Panc1 (cell line): ENCODE results near the gene G0S2.

Experiments used
- CTCF ChIP-seq: fragments of 450-650 bp; IDR thresholded peaks from 2 replicates; pipeline ENCODE4 v1.5.1; 2017; ENCODE audit warnings: mild to moderate bottlenecking
- POLR2AphosphoS5 ChIP-seq: IDR thresholded peaks from 2 replicates; pipeline ENCODE4 v1.6.1; 2012; ENCODE audit warnings: mild to moderate bottlenecking, low read depth, low read length, moderate library complexity
- SIN3A ChIP-seq: IDR thresholded peaks from 2 replicates; pipeline ENCODE4 v1.6.1; 2012; ENCODE audit warnings: low read depth, mild to moderate bottlenecking, low read length, moderate library complexity, borderline replicate concordance; ENCODE audit not compliant: insufficient read depth
- TCF7L2 ChIP-seq: IDR thresholded peaks from 2 replicates; pipeline ENCODE4 v1.6.1; 2011; ENCODE audit warnings: mild to moderate bottlenecking, low read depth, low read length, inconsistent platforms
- TF ChIP-seq, protein P1 (sequence below), 2 experiments: IDR thresholded peaks; 2 replicates each; pipeline ENCODE4 v1.6.1; 2011 to 2012; ENCODE audit warnings: low read depth in 2 of 2, control low read depth in 1 of 2, low read length in 1 of 2, mild to moderate bottlenecking in 1 of 2, moderate library complexity in 1 of 2; ENCODE audit not compliant: insufficient read depth in 1 of 2

- no peak for TF ChIP-seq POLR2AphosphoS5
- TF ChIP-seq CTCF, result no peak
- TF ChIP-seq SIN3A, result no peak
- TF ChIP-seq, protein P1, sequence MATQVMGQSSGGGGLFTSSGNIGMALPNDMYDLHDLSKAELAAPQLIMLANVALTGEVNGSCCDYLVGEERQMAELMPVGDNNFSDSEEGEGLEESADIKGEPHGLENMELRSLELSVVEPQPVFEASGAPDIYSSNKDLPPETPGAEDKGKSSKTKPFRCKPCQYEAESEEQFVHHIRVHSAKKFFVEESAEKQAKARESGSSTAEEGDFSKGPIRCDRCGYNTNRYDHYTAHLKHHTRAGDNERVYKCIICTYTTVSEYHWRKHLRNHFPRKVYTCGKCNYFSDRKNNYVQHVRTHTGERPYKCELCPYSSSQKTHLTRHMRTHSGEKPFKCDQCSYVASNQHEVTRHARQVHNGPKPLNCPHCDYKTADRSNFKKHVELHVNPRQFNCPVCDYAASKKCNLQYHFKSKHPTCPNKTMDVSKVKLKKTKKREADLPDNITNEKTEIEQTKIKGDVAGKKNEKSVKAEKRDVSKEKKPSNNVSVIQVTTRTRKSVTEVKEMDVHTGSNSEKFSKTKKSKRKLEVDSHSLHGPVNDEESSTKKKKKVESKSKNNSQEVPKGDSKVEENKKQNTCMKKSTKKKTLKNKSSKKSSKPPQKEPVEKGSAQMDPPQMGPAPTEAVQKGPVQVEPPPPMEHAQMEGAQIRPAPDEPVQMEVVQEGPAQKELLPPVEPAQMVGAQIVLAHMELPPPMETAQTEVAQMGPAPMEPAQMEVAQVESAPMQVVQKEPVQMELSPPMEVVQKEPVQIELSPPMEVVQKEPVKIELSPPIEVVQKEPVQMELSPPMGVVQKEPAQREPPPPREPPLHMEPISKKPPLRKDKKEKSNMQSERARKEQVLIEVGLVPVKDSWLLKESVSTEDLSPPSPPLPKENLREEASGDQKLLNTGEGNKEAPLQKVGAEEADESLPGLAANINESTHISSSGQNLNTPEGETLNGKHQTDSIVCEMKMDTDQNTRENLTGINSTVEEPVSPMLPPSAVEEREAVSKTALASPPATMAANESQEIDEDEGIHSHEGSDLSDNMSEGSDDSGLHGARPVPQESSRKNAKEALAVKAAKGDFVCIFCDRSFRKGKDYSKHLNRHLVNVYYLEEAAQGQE (IDR thresholded peaks at IDR 0.05; ENCODE audit: insufficient read depth in 1 of 2, low read depth in 2 of 2, low read length in 1 of 2), result no peak
- no peak for TF ChIP-seq TCF7L2
Observed at GRCh38 chr1:209653915-209654351, 21.3 kb upstream of the G0S2 start.
